HCT116 (cell line): ENCODE data around the gene SP100.

Experiments
- CTCF ChIP-seq, 3 experiments: fragments of 200-600 bp in 1 of 3; sonication (generic) in 1 of 3; IDR thresholded peaks in 2 of 3; conservative IDR thresholded peaks in 1 of 3; 2 replicates each; pipeline ENCODE4 v1.5.1; 2012 to 2017; ENCODE audit warnings: low read depth in 2 of 3, low read length in 2 of 3, antibody characterized with exemption in 1 of 3, borderline replicate concordance in 1 of 3, control low read depth in 1 of 3, mild to moderate bottlenecking in 1 of 3, mixed read lengths in 1 of 3, mixed run types in 1 of 3, moderate library complexity in 1 of 3; ENCODE audit not compliant: insufficient read depth in 1 of 3
- POLR2A ChIP-seq: IDR thresholded peaks from 2 replicates; pipeline ENCODE4 v1.7.0; 2011; ENCODE audit warnings: borderline replicate concordance; ENCODE audit not compliant: insufficient read depth, insufficient read length; ENCODE audit errors: extremely low read depth
- POLR2AphosphoS5 ChIP-seq: IDR thresholded peaks from 2 replicates; pipeline ENCODE4 v1.6.1; 2011; ENCODE audit warnings: mild to moderate bottlenecking, low read depth, low read length, moderate library complexity
- ZBTB33 ChIP-seq: IDR thresholded peaks from 2 replicates; pipeline ENCODE4 v1.6.1; 2011; ENCODE audit warnings: mild to moderate bottlenecking, low read length, moderate library complexity; ENCODE audit not compliant: insufficient replicate concordance; ENCODE audit errors: extremely low read depth

- TF ChIP-seq CTCF (IDR thresholded peaks at IDR 0.05 in 2 of 3, conservative IDR thresholded peaks at IDR 0.05 in 1 of 3; ENCODE audit: borderline replicate concordance in 1 of 3, insufficient read depth in 1 of 3, low read depth in 2 of 3, low read length in 2 of 3) (no peak), POLR2A (no peak), ZBTB33 (no peak), POLR2AphosphoS5 (no peak)
Observed at GRCh38 chr2:230414302-230414701, 1.7 kb upstream of the SP100 start.
